Measurements from ENCODE around the gene DEF6.

GRCh38 chr6:35282472-35282871, 15.1 kb upstream of the DEF6 start:
- TF ChIP-seq CTCF (IDR thresholded peaks at IDR 0.05; ENCODE audit: insufficient read depth, low read depth, low read length): no peak
- TF ChIP-seq EZH2 (IDR thresholded peaks at IDR 0.05; ENCODE audit: insufficient read depth, low read length): no peak
